ENCODE results near the gene RIMBP3C. TPM values are rescaled to one million over a fixed set of nuclear protein-coding genes. Genes with fewer than 3 reads are reported as not detected.

The RIMBP3C gene
- total and polyA plus RNA-seq, 2 of the 8 experiments (the other 6 are each of a cell fraction or from before 2014, with no cell fraction given) = 0.08 TPM; not detected in 1

- TF ChIP-seq, protein P1, sequence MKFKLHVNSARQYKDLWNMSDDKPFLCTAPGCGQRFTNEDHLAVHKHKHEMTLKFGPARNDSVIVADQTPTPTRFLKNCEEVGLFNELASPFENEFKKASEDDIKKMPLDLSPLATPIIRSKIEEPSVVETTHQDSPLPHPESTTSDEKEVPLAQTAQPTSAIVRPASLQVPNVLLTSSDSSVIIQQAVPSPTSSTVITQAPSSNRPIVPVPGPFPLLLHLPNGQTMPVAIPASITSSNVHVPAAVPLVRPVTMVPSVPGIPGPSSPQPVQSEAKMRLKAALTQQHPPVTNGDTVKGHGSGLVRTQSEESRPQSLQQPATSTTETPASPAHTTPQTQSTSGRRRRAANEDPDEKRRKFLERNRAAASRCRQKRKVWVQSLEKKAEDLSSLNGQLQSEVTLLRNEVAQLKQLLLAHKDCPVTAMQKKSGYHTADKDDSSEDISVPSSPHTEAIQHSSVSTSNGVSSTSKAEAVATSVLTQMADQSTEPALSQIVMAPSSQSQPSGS (IDR thresholded peaks at IDR 0.05; ENCODE audit: low read length) = no peak
- no peak for TF ChIP-seq KDM5A (IDR thresholded peaks at IDR 0.05; ENCODE audit: low read length)
Observed at GRCh38 chr22:21564411-21564810, 13.2 kb upstream of the RIMBP3C start (continued).
